Measurements from ENCODE around the gene CBX8. TPM values are rescaled to one million over a fixed set of nuclear protein-coding genes. Genes with fewer than 3 reads are reported as not detected.

CBX8 gene
- total RNA-seq, 1 donor from 2014 or later = 16.0 TPM

GRCh38 chr17:79791735-79792161, 5.1 kb downstream of the CBX8 start:
- H3K4me1 Mint-ChIP-seq (ENCODE audit: unreplicated experiment) = peaks cover 34% of the 10 kb centered on the region

GRCh38 chr17:79790805-79791734, 5.8 kb downstream of the CBX8 start:
- no peaks in the 10 kb centered on the region for H3K9me3 Mint-ChIP-seq
- peaks cover 6% of the 10 kb centered on the region for H3K36me3 Mint-ChIP-seq
- H3K4me1 Mint-ChIP-seq (ENCODE audit: unreplicated experiment) = peaks cover 30% of the 10 kb centered on the region
- H3K27ac Mint-ChIP-seq = no peak overlapping the region
- peak; percentile 70 for DNase-seq (ENCODE audit: extremely low spot score, unreplicated experiment)
- peaks cover 64% of the 10 kb centered on the region for H3K27me3 Mint-ChIP-seq
- TF ChIP-seq CTCF (conservative IDR thresholded peaks at IDR 0.05) = no peak
- no peak overlapping the region for H3K4me3 Mint-ChIP-seq

More at GRCh38 chr17:79791735-79792161, 5.1 kb downstream of the CBX8 start:
- Mint-ChIP-seq H3K36me3 (peaks cover 6% of the 10 kb centered on the region), H3K9me3 (no peaks in the 10 kb centered on the region), H3K27ac (peak overlapping the region; percentile 41), H3K4me3 (peak overlapping the region; percentile 82), H3K27me3 (peaks cover 59% of the 10 kb centered on the region)
- DNase-seq (ENCODE audit: extremely low spot score, unreplicated experiment) = peak; percentile 71
- TF ChIP-seq CTCF (conservative IDR thresholded peaks at IDR 0.05) = no peak

- Mint-ChIP-seq H3K9me3 (no peaks in the 10 kb centered on the region), H3K27me3 (peaks cover 67% of the 10 kb centered on the region), H3K4me3 (no peak overlapping the region), H3K27ac (no peak overlapping the region), H3K4me1 (ENCODE audit: unreplicated experiment) (peaks cover 27% of the 10 kb centered on the region), H3K36me3 (peaks cover 8% of the 10 kb centered on the region)
- DNase-seq (ENCODE audit: extremely low spot score, unreplicated experiment) = peak; percentile 72
- TF ChIP-seq CTCF (conservative IDR thresholded peaks at IDR 0.05) = peak; percentile 83
Measured at GRCh38 chr17:79789943-79790804, 6.7 kb downstream of the CBX8 start.

GRCh38 chr17:79788989-79789942, 7.6 kb downstream of the CBX8 start:
- H3K27ac Mint-ChIP-seq = no peak overlapping the region
- peaks cover 68% of the 10 kb centered on the region for H3K27me3 Mint-ChIP-seq
- no peaks in the 10 kb centered on the region for H3K9me3 Mint-ChIP-seq
- TF ChIP-seq CTCF (conservative IDR thresholded peaks at IDR 0.05) = no peak
- no peak for DNase-seq (ENCODE audit: extremely low spot score, unreplicated experiment)
- peaks cover 9% of the 10 kb centered on the region for H3K36me3 Mint-ChIP-seq
- peaks cover 27% of the 10 kb centered on the region for H3K4me1 Mint-ChIP-seq (ENCODE audit: unreplicated experiment)
- peak overlapping the region; percentile 71 for H3K4me3 Mint-ChIP-seq

GRCh38 chr17:79788455-79788854, 8.4 kb downstream of the CBX8 start:
- Mint-ChIP-seq H3K27me3 (peaks cover 63% of the 10 kb centered on the region), H3K4me3 (peak overlapping the region; percentile 55), H3K36me3 (peaks cover 9% of the 10 kb centered on the region), H3K4me1 (ENCODE audit: unreplicated experiment) (peaks cover 23% of the 10 kb centered on the region), H3K9me3 (no peaks in the 10 kb centered on the region), H3K27ac (peak overlapping the region; percentile 16)
- no peak for DNase-seq (ENCODE audit: extremely low spot score, unreplicated experiment)
- TF ChIP-seq CTCF (conservative IDR thresholded peaks at IDR 0.05) = no peak
